HFF-Myc (cell line): ENCODE data around the gene ICA1L.

Experiments
- DNase-seq: peaks from one replicate; pipeline ENCODE4 v3.0.0-alpha.2; 2011; ENCODE audit warnings: low read depth; ENCODE audit errors: extremely low read depth
- H3K4me3 ChIP-seq: replicated peaks from 2 replicates; pipeline ENCODE4 v1.5.1; 2011; ENCODE audit warnings: low read depth, mild to moderate bottlenecking, control low read depth, low read length
- TF ChIP-seq, protein P1 (sequence below): IDR thresholded peaks from 2 replicates; pipeline ENCODE4 v1.5.1; 2012; ENCODE audit warnings: mild to moderate bottlenecking, low read depth, low read length, control low read depth; ENCODE audit errors: missing control alignments

Gene ICA1L

GRCh38 chr2:202773301-202773973 is 98.1 kb downstream of the ICA1L start:
- TF ChIP-seq, protein P1, sequence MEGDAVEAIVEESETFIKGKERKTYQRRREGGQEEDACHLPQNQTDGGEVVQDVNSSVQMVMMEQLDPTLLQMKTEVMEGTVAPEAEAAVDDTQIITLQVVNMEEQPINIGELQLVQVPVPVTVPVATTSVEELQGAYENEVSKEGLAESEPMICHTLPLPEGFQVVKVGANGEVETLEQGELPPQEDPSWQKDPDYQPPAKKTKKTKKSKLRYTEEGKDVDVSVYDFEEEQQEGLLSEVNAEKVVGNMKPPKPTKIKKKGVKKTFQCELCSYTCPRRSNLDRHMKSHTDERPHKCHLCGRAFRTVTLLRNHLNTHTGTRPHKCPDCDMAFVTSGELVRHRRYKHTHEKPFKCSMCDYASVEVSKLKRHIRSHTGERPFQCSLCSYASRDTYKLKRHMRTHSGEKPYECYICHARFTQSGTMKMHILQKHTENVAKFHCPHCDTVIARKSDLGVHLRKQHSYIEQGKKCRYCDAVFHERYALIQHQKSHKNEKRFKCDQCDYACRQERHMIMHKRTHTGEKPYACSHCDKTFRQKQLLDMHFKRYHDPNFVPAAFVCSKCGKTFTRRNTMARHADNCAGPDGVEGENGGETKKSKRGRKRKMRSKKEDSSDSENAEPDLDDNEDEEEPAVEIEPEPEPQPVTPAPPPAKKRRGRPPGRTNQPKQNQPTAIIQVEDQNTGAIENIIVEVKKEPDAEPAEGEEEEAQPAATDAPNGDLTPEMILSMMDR: no peak
- DNase-seq: no peak
- no peak overlapping the region for H3K4me3 ChIP-seq

GRCh38 chr2:202771741-202772460 is 99.7 kb downstream of the ICA1L start:
- TF ChIP-seq, protein P1: no peak
- DNase-seq: no peak
- no peak overlapping the region for H3K4me3 ChIP-seq

GRCh38 chr2:202771336-202771735 is 100.2 kb downstream of the ICA1L start:
- TF ChIP-seq, protein P1: no peak
- H3K4me3 ChIP-seq: no peak overlapping the region
- DNase-seq: no peak

- no peak overlapping the region for H3K4me3 ChIP-seq
- TF ChIP-seq, protein P1: no peak
- no peak for DNase-seq
Observed at GRCh38 chr2:202769201-202769600, 102.4 kb downstream of the ICA1L start.

DNA sequence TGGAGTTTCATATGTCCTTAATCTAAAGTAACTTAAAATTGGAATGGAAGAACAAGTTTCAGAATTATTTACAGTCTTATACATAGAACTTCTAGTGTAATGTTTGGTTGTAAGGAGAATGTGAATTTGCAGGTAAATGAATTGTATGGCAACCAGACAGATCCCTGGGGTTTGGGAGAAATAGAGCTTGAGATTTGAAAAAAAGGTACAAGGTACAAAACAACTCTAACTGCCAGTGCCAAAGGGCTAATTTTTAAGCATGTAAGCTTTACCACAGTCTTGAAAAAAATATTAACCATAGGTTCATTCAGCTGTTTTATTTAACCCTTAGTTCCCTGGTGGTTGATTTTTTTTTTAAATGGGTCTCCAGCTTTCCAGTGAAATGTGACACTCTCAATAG is 103.3 kb downstream of the ICA1L start:
- TF ChIP-seq, protein P1: no peak
- no peak overlapping the region for H3K4me3 ChIP-seq
- DNase-seq: no peak

DNA sequence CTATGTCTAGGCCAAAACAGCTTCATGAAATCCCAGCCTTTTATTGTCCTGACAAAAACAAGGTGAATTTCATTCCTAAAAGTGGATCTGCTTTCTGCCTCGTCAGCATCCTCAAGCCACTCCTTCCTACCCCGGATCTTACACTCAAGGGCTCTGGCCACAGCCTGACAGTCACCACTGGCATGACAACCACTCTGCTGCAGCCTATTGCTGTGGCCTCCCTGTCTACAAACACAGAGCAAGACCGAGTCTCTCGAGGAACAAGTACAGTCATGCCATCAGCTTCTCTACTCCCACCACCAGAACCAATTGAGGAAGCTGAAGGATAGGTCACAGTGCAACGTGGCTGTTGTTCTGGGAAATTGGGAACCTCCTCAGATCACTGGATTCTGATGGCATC is 106.1 kb downstream of the ICA1L start:
- no peak overlapping the region for H3K4me3 ChIP-seq
- DNase-seq: no peak
- TF ChIP-seq, protein P1: no peak
